Head of caudate nucleus (tissue), 42 donors: ENCODE data around the gene TPM1.

Experiments used
- DNase-seq, 42 donors: peaks; one replicate each; pipeline versions ENCODE4 v3.0.0 to v3.0.0-alpha.2; 2020 to 2021; ENCODE audit warnings: mixed read lengths in 7 of 42
- intact Hi-C: fragments of 100-400 bp; cut with DNase I; formaldehyde crosslinking; loops from one replicate; pipeline ENCODE4 v1.15.0; 2022

TPM1 gene

DNA sequence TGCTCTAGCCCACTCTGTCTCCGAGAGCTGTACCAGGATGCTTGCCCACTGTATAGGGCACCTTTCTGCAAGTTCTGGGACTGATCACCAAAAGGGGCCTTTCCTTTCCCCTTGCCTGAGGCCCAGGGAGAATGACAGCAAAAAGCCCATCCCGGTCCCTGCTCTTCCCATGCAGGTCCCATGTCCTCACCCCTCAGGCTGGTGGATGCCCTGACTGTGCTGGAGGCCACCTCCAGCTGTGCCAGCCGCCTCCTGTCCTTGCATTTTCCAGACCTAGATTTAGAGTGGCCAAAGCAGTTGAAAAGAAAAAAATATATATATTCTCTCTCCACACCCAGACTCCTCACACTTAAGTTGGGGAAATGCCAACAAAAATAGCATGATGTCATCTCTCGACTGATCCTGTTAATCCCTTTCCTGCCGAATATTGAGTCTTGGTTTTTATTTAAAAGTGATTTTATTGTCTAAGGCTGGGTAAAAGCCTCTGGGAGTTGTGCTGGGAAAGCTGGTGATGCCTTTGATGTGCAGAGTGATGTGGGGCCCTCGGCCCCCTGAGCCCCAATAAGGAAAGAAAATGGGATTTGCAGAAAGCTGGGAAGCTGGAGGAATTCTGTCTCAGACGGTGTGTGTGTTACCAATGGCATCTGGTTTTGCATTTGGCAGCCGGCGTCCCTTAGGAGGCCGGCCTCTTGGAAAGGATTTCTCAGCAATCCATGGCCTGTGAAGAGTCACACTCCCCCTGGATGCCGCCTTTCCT, 29.3 kb upstream of the TPM1 start:
- intact Hi-C loops: no loop called here
- no peak for DNase-seq

DNA sequence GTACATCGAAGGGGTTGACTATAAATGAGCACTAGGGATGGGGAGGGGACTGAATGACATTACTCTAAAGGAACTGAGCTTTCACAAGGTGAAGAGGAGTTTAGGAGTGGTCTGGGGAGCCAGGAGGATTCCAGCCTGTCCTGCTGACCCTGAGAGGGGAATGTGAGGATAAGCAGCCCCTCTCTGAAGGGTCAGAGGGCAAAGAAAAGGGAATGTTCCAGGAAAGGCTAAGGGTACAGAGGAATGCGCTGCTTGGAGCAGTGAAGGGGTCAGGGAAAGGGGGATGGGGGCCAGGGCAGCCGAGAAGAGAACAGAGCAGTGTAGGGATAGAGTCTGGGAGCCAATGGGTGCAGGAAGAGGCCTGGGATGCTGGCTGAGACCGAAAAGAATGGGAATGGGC, 28.0 kb upstream of the TPM1 start:
- intact Hi-C loops: no loop called here
- no peak for DNase-seq

DNA sequence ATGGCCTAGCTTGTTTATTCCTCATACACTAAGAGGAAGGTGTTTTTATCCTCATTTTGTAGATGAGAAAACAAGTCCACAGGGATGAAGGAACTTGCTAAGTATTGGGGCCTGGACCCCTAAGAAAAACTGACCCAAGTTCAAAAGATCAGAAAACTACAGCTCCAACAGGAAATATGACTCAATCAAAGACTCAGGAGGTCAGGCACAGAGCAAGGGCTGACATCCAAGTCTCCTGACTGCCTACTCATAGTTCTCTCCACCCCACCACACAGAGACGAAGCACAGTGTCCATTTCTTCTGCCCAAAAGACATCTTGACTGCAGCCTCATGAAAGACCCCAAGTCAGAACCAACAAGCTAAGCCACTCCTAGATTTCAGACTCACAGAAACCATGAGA, 26.9 kb upstream of the TPM1 start:
- no peak for DNase-seq
- intact Hi-C loops: no loop called here

DNA sequence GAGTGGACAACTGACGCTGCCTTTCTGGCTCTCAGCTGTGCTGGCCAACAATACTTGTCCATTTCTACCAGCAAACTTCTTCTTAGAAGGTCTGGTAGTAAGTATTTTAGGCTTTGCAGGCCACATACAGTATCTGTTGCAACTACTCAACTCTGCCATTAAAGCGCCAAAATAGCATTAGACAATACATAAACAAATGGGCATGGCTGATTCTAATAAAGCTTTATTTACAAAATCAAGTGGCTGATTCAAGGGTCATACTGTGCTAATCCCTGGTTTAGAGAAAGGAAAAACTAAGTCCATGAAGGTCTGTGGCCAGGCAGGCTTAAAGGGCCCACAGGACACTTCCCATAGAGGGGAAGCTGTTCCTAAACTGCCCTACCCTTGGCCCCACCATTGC, 26.3 kb upstream of the TPM1 start:
- intact Hi-C loops: no loop called here
- DNase-seq: no peak

DNA sequence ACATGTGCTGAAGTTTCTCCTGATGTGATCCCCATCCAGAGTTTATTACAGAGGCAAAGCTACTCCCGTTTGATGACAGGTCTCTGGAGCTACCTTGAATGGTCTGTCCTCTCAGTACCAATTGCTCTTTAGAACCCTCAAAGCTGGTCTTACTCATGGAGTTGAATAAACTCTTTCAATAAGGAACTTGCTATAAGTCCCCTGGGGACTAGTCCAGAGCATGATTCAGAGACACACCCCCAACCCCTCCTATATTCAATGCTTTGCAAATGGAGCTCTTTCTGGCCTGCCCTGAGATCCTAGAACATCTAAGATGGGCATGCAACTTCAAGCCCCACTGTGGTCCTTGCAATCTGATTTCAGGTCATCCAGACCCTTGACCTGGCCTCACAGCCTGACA, 23.9 kb upstream of the TPM1 start:
- intact Hi-C loops: no loop called here
- DNase-seq: no peak

DNA sequence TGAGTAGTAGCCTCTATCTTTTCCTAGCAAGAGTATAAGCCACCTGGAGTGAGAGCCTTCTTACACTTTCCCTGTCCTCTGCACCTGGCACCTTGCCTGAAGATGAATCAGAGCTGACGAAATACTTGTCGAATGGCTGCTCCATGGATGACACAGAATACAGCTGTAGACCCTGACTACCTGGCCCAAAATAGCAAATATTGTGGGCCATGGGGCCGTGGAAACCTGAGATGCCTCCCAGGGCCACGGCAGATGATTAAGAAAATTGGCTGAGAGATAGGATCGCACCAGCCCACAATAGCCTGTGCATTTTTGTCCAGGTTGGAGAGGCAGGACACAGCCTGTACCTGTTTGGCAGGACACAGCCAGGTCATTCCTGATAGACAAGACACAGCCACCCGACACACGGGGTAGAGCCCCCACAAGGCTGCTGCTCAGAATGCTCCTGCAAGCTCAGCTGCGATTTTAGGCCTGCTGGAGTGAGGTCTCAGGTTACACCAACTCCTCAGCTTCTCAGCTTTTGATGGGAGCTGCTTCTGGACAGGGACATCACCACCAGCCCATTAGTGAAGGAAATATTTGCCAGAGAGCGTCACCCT, 22.9 kb upstream of the TPM1 start:
- DNase-seq: no peak
- intact Hi-C loops: no loop called here

DNA sequence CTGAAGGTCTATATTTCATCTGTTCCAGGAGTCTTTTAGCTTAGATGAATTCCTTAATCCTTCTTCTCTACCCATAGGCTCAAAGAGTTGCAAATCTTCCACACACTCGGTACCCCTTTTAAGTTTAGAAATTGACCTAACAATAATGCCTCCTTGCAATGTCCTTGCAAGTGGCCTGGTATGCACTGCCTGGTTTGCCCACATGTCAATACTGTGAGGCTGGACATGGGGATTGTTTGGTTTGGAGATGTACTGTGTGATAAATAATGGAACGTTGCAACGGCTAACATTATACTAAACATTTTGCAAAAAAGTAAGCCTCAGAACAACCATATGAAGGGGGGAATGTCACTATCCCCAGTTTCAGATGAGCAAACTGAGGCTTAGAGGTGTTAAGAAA, 22.4 kb upstream of the TPM1 start:
- no peak for DNase-seq
- intact Hi-C loops: no loop called here

DNA sequence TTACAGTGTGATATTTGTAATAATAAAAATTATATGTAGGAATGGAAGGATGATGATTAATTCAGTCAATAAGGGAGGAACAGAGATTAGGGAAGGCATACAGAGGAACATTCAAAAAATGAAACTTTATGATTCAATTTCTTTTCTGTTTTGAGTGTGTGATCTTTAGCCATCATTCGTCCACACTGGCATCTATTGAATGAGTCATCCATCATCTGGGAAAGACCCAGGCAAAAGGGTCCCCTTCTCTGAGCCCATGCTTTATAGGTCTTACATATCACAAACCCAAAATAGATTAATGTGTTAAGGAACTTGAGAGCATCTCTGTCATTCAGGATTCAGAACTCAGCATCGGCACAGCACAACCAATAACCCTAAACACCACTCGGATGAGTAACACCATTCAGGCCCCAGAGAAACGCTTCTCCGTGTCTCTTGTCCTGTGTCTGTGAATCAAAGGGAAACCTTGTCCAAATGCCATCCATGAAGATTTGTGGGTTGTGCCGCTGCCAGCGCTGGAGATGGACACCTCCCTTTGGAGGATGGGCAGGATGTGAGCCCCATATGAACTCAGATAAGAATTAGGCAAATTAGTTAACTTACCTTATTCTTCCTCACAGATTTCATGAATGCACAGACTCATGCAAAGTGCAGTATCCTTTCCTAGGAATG, 21.7 kb upstream of the TPM1 start:
- intact Hi-C loops: no loop called here
- DNase-seq: no peak

DNA sequence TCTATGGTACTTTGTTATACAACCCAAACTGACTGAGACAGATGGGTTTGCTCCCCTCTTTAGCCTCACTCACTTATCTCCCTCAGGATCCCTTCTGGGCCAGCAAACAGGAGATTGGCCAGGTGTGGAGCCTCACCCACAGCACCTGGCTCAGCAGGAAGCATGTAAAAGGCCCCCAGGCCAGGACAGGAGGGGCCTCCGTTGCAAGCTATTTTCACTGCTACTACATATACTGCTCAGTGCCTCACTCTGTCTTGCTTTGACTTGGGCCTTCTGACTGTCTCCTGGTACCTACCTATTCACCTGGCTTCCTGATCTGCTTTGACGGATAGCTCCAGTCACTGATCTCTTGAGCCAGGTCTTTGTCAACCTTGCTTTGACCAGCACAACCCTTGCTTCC, 20.4 kb upstream of the TPM1 start:
- intact Hi-C loops: no loop called here
- DNase-seq: no peak

DNA sequence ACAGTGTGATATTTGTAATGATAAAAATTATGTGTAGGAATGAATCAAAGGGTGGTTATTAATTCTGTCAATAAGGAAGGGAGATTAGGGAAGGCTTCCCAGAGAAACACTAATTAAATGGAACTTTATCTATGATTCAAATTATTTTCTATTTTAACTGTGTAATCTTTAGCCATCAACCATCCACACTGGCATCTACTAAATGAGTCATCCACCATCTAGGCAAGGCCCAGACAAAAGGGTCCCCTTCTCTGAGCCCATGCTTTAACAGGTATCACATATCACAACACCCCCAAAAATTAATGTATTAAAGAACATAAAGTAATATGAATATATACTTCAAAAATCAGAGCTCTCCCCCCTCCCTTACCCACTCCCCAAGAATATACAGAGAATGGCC, 19.9 kb upstream of the TPM1 start:
- DNase-seq: no peak
- intact Hi-C loops: no loop called here

DNA sequence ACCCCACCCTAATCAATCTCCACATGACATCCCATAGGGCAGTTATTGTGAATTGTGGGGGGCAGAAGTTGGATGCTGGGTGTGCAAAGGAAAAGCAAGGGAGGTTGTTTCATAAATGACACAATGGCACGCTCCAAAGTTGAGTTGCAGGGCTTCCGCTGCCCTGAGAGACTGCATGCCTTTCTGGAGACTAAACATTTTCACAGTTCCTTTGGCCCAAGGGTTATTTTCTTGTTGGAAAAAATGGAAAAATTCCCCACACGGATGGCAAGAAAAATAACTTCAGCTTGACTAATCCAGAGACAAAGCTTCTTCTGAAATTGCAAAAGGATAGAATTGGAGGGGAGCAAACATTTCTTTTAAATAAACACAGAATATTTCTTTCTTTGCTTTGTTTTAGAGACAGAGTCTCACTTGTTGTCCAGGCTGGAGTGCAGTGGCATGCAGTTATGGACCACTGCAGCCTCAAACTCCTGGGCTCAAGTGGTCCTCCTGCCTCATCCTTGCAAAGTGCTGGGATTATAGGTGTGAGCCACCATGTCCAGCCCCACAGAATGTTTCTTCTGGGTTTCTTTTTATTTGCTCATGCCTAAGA, 19.1 kb upstream of the TPM1 start:
- intact Hi-C loops: no loop called here
- DNase-seq: no peak

DNA sequence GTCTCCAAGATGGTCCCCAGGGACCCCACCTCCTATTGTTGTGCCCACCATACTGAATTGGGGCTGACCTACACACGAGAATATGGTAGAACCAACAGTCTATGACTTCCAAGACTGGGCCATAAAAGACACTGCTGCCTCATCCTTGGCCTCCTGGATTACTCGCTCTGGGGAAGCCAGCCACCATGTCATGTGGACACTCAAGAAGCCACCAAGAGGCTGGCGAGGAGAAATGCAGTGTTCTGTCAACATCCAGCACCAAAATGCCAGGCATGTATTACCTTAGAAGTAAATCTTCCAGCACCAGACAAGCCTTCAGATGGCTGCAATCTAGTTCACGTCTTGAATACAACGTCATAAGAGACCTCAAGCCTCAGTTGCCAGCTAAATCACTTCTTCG, 17.1 kb upstream of the TPM1 start:
- no peak for DNase-seq
- intact Hi-C loops: no loop called here

DNA sequence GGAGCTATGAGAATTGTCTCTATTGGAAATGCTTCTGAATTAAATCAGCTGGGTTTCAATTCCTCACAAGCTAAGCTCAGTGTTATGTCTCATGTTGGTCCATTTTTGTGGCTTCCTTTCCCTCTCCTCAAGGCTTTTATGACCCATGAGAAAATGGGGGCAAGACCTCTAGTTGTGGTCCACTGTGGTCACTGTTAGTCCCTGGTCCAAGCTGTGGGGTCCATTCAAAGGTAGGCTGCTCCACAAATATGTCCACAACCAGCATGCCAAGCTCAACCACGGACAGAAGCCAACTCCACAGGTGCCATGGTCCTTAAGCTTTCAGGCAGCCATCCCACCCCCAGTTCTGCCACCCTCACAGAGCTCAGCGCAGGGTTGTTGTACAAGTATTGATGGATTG, 14.9 kb upstream of the TPM1 start:
- intact Hi-C loops: no loop called here
- DNase-seq: no peak

DNA sequence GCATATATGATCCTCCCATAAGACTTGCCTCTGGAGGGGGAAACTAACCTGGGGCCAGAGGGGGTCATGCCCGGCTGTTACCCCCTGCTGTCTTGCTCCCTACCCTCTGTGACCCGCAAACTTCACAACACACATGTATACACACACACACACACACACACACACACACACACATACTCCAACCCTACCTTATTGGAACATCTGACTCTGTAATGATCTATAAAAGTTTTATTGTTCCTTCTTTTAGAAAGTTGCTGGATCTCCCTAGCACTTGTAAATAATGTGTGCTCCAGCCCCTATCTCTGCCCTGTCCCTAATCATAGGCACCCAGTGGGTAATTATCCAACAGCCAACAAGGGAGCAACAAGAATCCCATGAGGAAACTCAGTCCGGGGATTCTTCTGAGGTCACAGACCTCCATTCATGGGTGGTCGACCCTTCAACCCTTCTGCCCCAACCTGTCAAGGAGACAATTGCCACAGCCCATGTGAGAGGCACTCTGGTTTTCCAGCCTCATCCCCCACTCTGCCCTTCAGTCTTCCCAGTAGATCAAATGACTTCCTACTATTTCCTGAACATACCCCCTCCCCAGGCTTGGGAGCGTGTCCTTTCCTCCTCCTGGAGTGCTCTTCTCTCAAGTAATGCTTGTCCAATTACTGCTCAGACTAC, 14.0 kb upstream of the TPM1 start:
- intact Hi-C loops: no loop called here
- DNase-seq: no peak

DNA sequence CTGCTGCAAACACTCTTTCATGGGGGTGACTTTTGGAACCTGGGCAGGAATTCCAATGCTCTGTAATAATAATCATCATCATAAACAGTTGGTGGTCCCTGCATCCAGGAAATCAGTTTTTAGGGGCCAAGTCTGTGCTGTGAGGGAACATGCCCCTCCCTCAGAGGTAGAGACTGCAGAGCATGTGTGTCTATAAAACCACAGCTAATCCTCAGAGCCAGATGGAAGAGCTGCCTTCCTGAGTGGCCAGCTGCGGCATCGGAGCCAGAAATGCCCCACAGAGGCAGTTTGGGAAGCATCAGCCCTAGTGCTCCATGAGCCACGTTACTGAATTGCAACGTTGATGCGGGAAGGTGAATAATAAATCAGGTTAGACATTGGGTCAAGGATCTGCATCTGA, 12.9 kb upstream of the TPM1 start:
- DNase-seq: no peak
- intact Hi-C loops: no loop called here

DNA sequence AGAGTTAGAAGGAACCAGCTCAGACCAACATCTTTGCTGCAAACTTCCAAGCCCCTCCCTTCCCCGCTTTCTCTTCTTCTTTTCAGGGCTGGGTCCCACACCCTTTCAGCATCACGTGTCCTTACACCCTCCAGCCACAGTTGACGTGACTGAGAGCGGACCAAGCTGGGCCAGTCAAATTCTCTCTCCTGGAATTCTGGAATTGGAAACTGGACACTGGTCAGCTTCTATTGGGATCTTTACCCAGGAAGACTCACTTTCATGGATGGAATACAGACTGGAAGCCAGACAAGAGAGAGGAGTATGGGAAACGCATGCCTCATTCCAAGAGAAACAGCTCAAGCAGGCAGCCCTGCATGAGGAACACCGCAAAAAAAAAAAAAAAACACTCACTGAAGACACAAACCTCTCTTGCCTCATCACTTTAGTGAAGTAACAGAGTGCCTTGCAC, 12.4 kb upstream of the TPM1 start:
- peak in 10 of 42 donors; percentile 10 to 55 (median 30) for DNase-seq
- intact Hi-C loops: no loop called here

DNA sequence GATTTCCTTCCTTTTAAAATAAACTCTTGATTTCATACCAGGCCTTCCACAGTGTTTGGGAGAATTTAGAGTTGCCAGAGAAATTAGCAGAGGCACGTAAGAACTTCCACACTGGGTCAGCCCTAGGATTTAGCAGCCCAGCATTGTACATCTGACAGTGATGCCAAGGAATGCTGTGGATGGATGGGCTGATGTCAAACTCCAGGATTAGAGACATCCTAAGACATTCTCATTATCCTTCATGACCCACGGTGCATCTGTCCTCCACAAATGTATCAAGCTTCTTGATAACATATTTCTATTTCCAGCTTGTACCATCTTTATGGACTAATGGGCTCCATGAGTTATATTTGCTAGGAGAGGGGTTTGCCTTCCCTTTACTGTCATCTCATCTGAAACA, 8.0 kb upstream of the TPM1 start:
- intact Hi-C loops: no loop called here
- DNase-seq: no peak

DNA sequence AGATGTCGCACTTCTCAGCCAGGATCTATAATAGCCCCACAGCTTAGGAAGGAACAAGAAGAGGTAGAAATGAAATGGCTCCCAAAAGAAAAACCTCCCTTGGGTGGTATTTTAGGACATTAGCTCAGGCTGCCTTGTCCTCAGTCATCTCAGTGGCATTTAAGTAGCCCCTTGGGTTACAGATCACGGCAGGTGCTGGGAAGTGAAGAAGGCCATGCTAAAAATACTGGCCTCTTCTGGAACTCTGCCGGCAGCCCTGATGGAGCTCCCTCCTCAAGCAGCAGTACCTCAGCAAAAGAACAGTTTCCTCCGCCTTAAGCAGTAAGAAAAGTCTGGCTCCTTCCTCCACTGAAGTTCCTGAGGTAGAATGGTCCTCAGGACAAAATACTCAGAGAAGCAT, 7.3 kb upstream of the TPM1 start:
- DNase-seq: no peak
- intact Hi-C loops: no loop called here

DNA sequence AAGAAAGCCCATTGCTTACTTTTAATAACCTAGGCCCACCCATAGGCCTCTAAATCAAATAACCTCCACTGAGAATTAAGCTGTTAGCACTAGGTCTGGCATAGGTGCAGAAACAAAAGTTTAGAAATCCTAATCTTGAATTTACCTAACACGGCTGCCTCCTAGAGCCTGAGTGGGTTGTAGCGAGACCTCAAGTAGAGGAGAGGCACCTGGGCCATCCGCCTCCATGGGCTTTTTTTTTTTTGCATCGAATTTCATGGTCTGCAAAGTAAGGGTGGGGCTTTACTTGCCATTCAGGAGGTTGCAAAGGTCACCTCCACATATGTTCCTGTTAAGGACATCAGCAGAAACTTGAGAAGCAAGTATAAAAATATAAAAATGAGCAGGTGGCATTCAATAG, 6.6 kb upstream of the TPM1 start:
- intact Hi-C loops: no loop called here
- DNase-seq: no peak
